Progenitor cell of endocrine pancreas (in vitro differentiated cells): ENCODE measurements around the gene ADAMTSL2. TPM values are rescaled to one million over a fixed set of nuclear protein-coding genes. Genes with fewer than 3 reads are reported as not detected.

Experiments
- DNase-seq: peaks from one replicate; pipeline ENCODE4 v3.0.0; 2021; ENCODE audit warnings: low spot score; ENCODE audit not compliant: unreplicated experiment
- H3K27ac Mint-ChIP-seq: 2 replicates; pipeline ENCODE4 v1.8.0; 2021; ENCODE audit warnings: mild to moderate bottlenecking, moderate library complexity, mixed read lengths
- H3K27me3 Mint-ChIP-seq: 2 replicates; pipeline ENCODE4 v1.8.0; 2021; ENCODE audit warnings: mixed read lengths
- H3K36me3 Mint-ChIP-seq: 2 replicates; pipeline ENCODE4 v1.8.0; 2022; ENCODE audit warnings: mixed read lengths; ENCODE audit not compliant: insufficient read depth
- H3K4me1 Mint-ChIP-seq: 2 replicates; pipeline ENCODE4 v1.8.0; 2021; ENCODE audit warnings: low read depth, mixed read lengths
- H3K4me3 Mint-ChIP-seq: 2 replicates; pipeline ENCODE4 v1.8.0; 2021; ENCODE audit warnings: low read depth, mild to moderate bottlenecking, moderate library complexity, mixed read lengths
- H3K9me3 Mint-ChIP-seq: 2 replicates; pipeline ENCODE4 v1.8.0; 2021; ENCODE audit warnings: low read depth, mixed read lengths
- total RNA-seq: library from RNA; stranded (reverse); gene quantifications from 2 replicates; pipeline ENCODE4 v1.2.1, GENCODE V29; 2021
- TF ChIP-seq, protein P1 (sequence below): fragments of 200-600 bp; sonication (generic); IDR thresholded peaks from one replicate; pipeline ENCODE4 v1.5.0; 2021; ENCODE audit warnings: antibody characterized with exemption, mild to moderate bottlenecking; ENCODE audit not compliant: unreplicated experiment

ADAMTSL2 gene
- total RNA-seq, 1 donor from 2014 or later, result 0.14 TPM

- H3K9me3 Mint-ChIP-seq, result no peaks in the 10 kb centered on the region
- H3K27me3 Mint-ChIP-seq, result peaks cover 25% of the 10 kb centered on the region
- peaks cover 2% of the 10 kb centered on the region for H3K4me1 Mint-ChIP-seq
- H3K36me3 Mint-ChIP-seq, result no peaks in the 10 kb centered on the region
- no peak overlapping the region for H3K27ac Mint-ChIP-seq
- TF ChIP-seq, protein P1, sequence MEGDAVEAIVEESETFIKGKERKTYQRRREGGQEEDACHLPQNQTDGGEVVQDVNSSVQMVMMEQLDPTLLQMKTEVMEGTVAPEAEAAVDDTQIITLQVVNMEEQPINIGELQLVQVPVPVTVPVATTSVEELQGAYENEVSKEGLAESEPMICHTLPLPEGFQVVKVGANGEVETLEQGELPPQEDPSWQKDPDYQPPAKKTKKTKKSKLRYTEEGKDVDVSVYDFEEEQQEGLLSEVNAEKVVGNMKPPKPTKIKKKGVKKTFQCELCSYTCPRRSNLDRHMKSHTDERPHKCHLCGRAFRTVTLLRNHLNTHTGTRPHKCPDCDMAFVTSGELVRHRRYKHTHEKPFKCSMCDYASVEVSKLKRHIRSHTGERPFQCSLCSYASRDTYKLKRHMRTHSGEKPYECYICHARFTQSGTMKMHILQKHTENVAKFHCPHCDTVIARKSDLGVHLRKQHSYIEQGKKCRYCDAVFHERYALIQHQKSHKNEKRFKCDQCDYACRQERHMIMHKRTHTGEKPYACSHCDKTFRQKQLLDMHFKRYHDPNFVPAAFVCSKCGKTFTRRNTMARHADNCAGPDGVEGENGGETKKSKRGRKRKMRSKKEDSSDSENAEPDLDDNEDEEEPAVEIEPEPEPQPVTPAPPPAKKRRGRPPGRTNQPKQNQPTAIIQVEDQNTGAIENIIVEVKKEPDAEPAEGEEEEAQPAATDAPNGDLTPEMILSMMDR, result no peak
- DNase-seq, result no peak
- H3K4me3 Mint-ChIP-seq, result no peak overlapping the region
These were observed 31.9 kb downstream of the ADAMTSL2 start for GRCh38 chr9:133566382-133566781.

DNA sequence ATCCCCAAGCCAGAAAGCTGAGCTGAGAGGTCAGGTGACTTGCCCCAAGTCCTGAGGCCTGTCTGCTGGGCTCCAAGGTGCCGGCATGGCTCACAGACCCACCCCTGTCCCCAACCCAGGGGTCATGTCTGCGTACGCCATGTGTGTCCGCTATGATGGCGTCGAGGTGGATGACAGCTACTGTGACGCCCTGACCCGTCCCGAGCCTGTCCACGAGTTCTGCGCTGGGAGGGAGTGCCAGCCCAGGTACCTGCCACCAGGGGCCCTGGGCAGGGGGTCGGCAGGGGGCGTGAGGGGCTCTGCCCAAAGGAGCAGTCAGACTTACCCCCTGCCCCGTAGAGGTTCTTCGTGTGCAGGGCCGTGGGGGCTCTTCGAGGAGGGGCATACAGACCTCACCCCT, 32.3 kb downstream of the ADAMTSL2 start:
- no peak overlapping the region for H3K4me3 Mint-ChIP-seq
- no peaks in the 10 kb centered on the region for H3K36me3 Mint-ChIP-seq
- H3K9me3 Mint-ChIP-seq, result no peaks in the 10 kb centered on the region
- TF ChIP-seq, protein P1, result no peak
- peaks cover 22% of the 10 kb centered on the region for H3K27me3 Mint-ChIP-seq
- H3K4me1 Mint-ChIP-seq, result peaks cover 2% of the 10 kb centered on the region
- no peak for DNase-seq
- H3K27ac Mint-ChIP-seq, result no peak overlapping the region

DNA sequence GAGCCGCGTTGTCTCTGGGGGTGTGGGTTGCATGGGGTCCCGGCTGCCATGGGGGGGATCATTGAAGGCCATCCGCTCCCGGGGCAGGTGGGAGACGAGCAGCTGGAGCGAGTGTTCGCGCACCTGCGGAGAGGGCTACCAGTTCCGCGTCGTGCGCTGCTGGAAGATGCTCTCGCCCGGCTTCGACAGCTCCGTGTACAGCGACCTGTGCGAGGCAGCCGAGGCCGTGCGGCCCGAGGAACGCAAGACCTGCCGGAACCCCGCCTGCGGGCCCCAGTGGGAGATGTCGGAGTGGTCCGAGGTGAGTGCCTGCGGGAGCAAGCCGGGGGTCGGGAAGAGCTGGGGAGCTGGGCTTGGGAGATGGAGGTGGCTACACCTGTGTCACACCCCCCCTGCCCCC, 33.7 kb downstream of the ADAMTSL2 start:
- Mint-ChIP-seq H3K27ac (no peak overlapping the region), H3K27me3 (peaks cover 23% of the 10 kb centered on the region), H3K4me3 (no peak overlapping the region), H3K36me3 (no peaks in the 10 kb centered on the region), H3K9me3 (no peaks in the 10 kb centered on the region), H3K4me1 (peaks cover 2% of the 10 kb centered on the region)
- TF ChIP-seq, protein P1, result no peak
- no peak for DNase-seq

GRCh38 chr9:133569121-133569785, 34.7 kb downstream of the ADAMTSL2 start:
- Mint-ChIP-seq H3K9me3 (no peaks in the 10 kb centered on the region), H3K36me3 (no peaks in the 10 kb centered on the region), H3K27me3 (peaks cover 18% of the 10 kb centered on the region), H3K27ac (no peak overlapping the region), H3K4me1 (no peaks in the 10 kb centered on the region), H3K4me3 (no peak overlapping the region)
- DNase-seq, result no peak
- TF ChIP-seq, protein P1, result no peak

DNA sequence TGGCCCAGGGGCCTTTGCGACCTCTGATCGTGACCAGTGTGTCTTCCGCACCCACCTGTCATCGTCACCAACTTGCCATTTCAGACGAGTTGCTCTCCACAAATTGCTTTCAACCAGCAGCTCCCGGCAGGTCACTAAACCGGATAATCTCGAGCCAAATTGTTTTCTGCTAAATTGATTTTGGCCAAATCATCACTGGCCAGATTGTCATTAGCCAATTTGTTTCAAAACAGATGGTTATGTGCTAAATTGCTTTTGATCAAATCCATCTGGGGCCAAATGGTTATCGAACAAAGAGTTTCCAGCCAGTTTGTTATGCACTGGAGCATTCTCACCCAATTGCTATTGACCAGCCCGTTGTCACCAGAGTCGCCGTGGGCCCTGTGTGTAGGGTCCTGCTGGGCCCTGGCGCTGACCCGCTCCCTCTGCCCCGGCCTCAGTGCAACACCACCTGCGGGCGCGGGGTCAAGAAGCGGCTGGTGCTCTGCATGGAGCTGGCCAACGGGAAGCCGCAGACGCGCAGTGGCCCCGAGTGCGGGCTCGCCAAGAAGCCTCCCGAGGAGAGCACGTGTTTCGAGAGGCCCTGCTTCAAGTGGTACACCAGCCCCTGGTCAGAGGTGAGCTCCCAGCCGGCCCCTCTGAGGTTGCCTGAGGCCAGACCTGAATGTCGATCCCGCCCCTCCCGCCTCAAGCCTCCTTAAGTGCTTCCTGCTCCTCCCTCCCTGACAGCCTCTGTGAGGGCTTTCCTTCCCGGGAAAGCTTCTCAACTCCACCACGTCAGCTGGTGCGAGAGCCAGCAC, 35.6 kb downstream of the ADAMTSL2 start:
- DNase-seq, result no peak
- H3K4me1 Mint-ChIP-seq, result no peaks in the 10 kb centered on the region
- no peaks in the 10 kb centered on the region for H3K9me3 Mint-ChIP-seq
- H3K27me3 Mint-ChIP-seq, result peaks cover 14% of the 10 kb centered on the region
- no peak overlapping the region for H3K27ac Mint-ChIP-seq
- no peak overlapping the region for H3K4me3 Mint-ChIP-seq
- H3K36me3 Mint-ChIP-seq, result no peaks in the 10 kb centered on the region
- TF ChIP-seq, protein P1, result no peak
